WTC11 (cell line): Measurements from ENCODE around the gene CD200R1. TPM values are rescaled to one million over a fixed set of nuclear protein-coding genes. Genes with fewer than 3 reads are reported as not detected.

Experiments
- ATAC-seq: fragments of 200-7000 bp; cut with Tn5 transposase; 2 replicates; pipeline ENCODE4 v1.10.0; 2021; ENCODE audit warnings: mild to moderate bottlenecking, moderate library complexity
- CTCF ChIA-PET: fragments of 300-600 bp; sonication (Branson Sonifier 250); formaldehyde crosslinking; loops from one replicate; lab custom pipeline; 2021; ENCODE audit warnings: antibody characterized with exemption; lab: Charles Lee
- POLR2A ChIA-PET: fragments of 350-600 bp; sonication (Branson Sonifier 250); formaldehyde crosslinking; loops from one replicate; lab custom pipeline; 2021; ENCODE audit warnings: antibody characterized with exemption; lab: Charles Lee
- DNase-seq: peaks from one replicate; pipeline ENCODE4 v3.0.0; 2021; ENCODE audit warnings: low spot score
- H3K27ac Mint-ChIP-seq: 2 replicates; pipeline ENCODE4 v1.8.0; 2021; ENCODE audit warnings: mixed read lengths
- H3K27me3 Mint-ChIP-seq: 2 replicates; pipeline ENCODE4 v1.8.0; 2021; ENCODE audit warnings: low read depth, mild to moderate bottlenecking, moderate library complexity, mixed read lengths
- H3K36me3 Mint-ChIP-seq: 2 replicates; pipeline ENCODE4 v1.8.0; 2021; ENCODE audit warnings: mixed read lengths
- H3K4me1 Mint-ChIP-seq: 2 replicates; pipeline ENCODE4 v1.8.0; 2022; ENCODE audit warnings: mixed read lengths
- H3K4me3 Mint-ChIP-seq: 2 replicates; pipeline ENCODE4 v1.8.0; 2021; ENCODE audit warnings: mild to moderate bottlenecking, moderate library complexity, mixed read lengths
- H3K9me3 Mint-ChIP-seq: 2 replicates; pipeline ENCODE4 v1.8.0; 2021; ENCODE audit warnings: mixed read lengths
- CBFB ChIP-seq: sonication (generic); formaldehyde crosslinking; IDR thresholded peaks from 2 replicates; pipeline ENCODE4 v1.8.1; 2022; ENCODE audit warnings: mild to moderate bottlenecking, low read depth, missing genetic modification reagents
- CREM ChIP-seq: sonication (generic); formaldehyde crosslinking; IDR thresholded peaks from 2 replicates; pipeline ENCODE4 v1.8.1; 2022; ENCODE audit warnings: mild to moderate bottlenecking, missing genetic modification reagents, moderate library complexity
- GTF2I ChIP-seq: fragments of 250-450 bp; sonication (Bioruptor Pico); conservative IDR thresholded peaks from 2 replicates; pipeline ENCODE4 v1.4.0; 2021; ENCODE audit warnings: mild to moderate bottlenecking
- HMGA2 ChIP-seq: fragments of 250-450 bp; sonication (Bioruptor Pico); IDR thresholded peaks from 2 replicates; pipeline ENCODE4 v1.4.0; 2021; ENCODE audit warnings: mild to moderate bottlenecking, moderate library complexity
- MYBL2 ChIP-seq: sonication (generic); formaldehyde crosslinking; IDR thresholded peaks from 2 replicates; pipeline ENCODE4 v1.8.1; 2023; ENCODE audit warnings: mild to moderate bottlenecking, moderate library complexity, missing genetic modification reagents
- NFATC4 ChIP-seq: fragments of 250-450 bp; sonication (Bioruptor Pico); IDR thresholded peaks from 2 replicates; pipeline ENCODE4 v1.9.0; 2021; ENCODE audit warnings: mild to moderate bottlenecking
- NFYB ChIP-seq: sonication (generic); formaldehyde crosslinking; conservative IDR thresholded peaks from 2 replicates; pipeline ENCODE4 v1.8.0; 2022; ENCODE audit warnings: low read depth, missing genetic modification reagents
- NR2C2 ChIP-seq: sonication (generic); formaldehyde crosslinking; IDR thresholded peaks from 2 replicates; pipeline ENCODE4 v1.8.0; 2022; ENCODE audit warnings: mild to moderate bottlenecking, missing genetic modification reagents
- SMAD3 ChIP-seq: sonication (generic); formaldehyde crosslinking; IDR thresholded peaks from 2 replicates; pipeline ENCODE4 v1.8.0; 2022; ENCODE audit warnings: missing genetic modification reagents, mild to moderate bottlenecking, borderline replicate concordance
- ZNF671 ChIP-seq: fragments of 250-450 bp; sonication (Bioruptor Pico); IDR thresholded peaks from 2 replicates; pipeline ENCODE4 v1.8.0; 2021; ENCODE audit warnings: mild to moderate bottlenecking
- total RNA-seq: library from RNA; stranded (reverse); gene quantifications from 3 replicates; pipeline ENCODE4 v1.2.3, GENCODE V29; 2021
- TF ChIP-seq, protein P1 (sequence below): fragments of 200-600 bp; IDR thresholded peaks from 2 replicates; pipeline ENCODE4 v1.8.0; 2022; ENCODE audit warnings: antibody characterized with exemption
- TF ChIP-seq, protein P2 (sequence below): sonication (generic); formaldehyde crosslinking; IDR thresholded peaks from 2 replicates; pipeline ENCODE4 v1.8.1; 2023; ENCODE audit warnings: mild to moderate bottlenecking, missing genetic modification reagents, borderline replicate concordance
- TF ChIP-seq, protein P3 (sequence below): sonication (generic); formaldehyde crosslinking; IDR thresholded peaks from 2 replicates; pipeline ENCODE4 v1.8.1; 2023; ENCODE audit warnings: mild to moderate bottlenecking, missing genetic modification reagents
- TF ChIP-seq, protein P4 (sequence below): sonication (generic); formaldehyde crosslinking; IDR thresholded peaks from 2 replicates; pipeline ENCODE4 v1.8.0; 2023; ENCODE audit warnings: missing genetic modification reagents
- TF ChIP-seq, protein P5 (sequence below): fragments of 250-450 bp; sonication (Bioruptor Pico); IDR thresholded peaks from 2 replicates; pipeline ENCODE4 v1.9.0; 2021; ENCODE audit warnings: moderate library complexity, mild to moderate bottlenecking, inconsistent platforms, borderline replicate concordance
- TF ChIP-seq, protein P6 (sequence below): sonication (generic); formaldehyde crosslinking; IDR thresholded peaks from 2 replicates; pipeline ENCODE4 v1.8.1; 2022; ENCODE audit warnings: low read depth, missing genetic modification reagents, borderline replicate concordance
- TF ChIP-seq, protein P7 (sequence below): sonication (generic); formaldehyde crosslinking; IDR thresholded peaks from 2 replicates; pipeline ENCODE4 v1.8.1; 2023; ENCODE audit warnings: mild to moderate bottlenecking, moderate library complexity, missing genetic modification reagents
- TF ChIP-seq, protein P8 (sequence below): sonication (generic); formaldehyde crosslinking; IDR thresholded peaks from 2 replicates; pipeline ENCODE4 v1.8.1; 2022; ENCODE audit warnings: mild to moderate bottlenecking, moderate library complexity, missing genetic modification reagents

CD200R1 gene
- total RNA-seq, 1 experiment from 2014 or later: not detected

DNA sequence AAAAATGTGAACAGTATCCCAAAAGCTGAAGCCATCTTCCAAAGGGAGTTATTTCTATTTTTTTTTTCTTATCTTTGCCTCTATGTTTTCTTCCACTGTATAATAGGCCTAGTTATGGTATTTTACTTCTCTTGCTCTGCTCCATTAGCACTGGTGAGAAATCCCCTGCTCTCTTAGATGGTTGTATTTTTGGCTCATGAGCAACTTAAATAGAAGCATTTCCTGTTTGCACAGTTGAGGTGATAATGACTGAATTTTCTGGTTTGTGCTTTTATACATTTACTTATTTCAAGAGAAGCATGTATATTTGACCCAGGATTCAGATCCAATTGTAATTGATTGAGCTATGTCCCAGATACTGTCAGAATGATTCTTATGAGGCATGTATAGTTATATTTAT is 66.7 kb downstream of the CD200R1 start:
- Mint-ChIP-seq H3K27ac (no peak overlapping the region), H3K36me3 (peaks cover 14% of the 10 kb centered on the region), H3K4me1 (no peaks in the 10 kb centered on the region), H3K27me3 (peaks cover 4% of the 10 kb centered on the region; the same call in 1 of the 2 replicates), H3K9me3 (peaks cover 43% of the 10 kb centered on the region), H3K4me3 (no peak overlapping the region)
- TF ChIP-seq HMGA2 (CRISPR knock-in tag) (no peak), ZNF671 (CRISPR knock-in tag) (no peak), MYBL2 (CRISPR knock-in tag) (no peak), NR2C2 (CRISPR knock-in tag) (no peak), NFYB (CRISPR knock-in tag) (no peak), NFATC4 (CRISPR knock-in tag) (no peak), GTF2I (CRISPR knock-in tag) (no peak)
- TF ChIP-seq, protein P1, sequence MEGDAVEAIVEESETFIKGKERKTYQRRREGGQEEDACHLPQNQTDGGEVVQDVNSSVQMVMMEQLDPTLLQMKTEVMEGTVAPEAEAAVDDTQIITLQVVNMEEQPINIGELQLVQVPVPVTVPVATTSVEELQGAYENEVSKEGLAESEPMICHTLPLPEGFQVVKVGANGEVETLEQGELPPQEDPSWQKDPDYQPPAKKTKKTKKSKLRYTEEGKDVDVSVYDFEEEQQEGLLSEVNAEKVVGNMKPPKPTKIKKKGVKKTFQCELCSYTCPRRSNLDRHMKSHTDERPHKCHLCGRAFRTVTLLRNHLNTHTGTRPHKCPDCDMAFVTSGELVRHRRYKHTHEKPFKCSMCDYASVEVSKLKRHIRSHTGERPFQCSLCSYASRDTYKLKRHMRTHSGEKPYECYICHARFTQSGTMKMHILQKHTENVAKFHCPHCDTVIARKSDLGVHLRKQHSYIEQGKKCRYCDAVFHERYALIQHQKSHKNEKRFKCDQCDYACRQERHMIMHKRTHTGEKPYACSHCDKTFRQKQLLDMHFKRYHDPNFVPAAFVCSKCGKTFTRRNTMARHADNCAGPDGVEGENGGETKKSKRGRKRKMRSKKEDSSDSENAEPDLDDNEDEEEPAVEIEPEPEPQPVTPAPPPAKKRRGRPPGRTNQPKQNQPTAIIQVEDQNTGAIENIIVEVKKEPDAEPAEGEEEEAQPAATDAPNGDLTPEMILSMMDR: no peak
- TF ChIP-seq, protein P2, sequence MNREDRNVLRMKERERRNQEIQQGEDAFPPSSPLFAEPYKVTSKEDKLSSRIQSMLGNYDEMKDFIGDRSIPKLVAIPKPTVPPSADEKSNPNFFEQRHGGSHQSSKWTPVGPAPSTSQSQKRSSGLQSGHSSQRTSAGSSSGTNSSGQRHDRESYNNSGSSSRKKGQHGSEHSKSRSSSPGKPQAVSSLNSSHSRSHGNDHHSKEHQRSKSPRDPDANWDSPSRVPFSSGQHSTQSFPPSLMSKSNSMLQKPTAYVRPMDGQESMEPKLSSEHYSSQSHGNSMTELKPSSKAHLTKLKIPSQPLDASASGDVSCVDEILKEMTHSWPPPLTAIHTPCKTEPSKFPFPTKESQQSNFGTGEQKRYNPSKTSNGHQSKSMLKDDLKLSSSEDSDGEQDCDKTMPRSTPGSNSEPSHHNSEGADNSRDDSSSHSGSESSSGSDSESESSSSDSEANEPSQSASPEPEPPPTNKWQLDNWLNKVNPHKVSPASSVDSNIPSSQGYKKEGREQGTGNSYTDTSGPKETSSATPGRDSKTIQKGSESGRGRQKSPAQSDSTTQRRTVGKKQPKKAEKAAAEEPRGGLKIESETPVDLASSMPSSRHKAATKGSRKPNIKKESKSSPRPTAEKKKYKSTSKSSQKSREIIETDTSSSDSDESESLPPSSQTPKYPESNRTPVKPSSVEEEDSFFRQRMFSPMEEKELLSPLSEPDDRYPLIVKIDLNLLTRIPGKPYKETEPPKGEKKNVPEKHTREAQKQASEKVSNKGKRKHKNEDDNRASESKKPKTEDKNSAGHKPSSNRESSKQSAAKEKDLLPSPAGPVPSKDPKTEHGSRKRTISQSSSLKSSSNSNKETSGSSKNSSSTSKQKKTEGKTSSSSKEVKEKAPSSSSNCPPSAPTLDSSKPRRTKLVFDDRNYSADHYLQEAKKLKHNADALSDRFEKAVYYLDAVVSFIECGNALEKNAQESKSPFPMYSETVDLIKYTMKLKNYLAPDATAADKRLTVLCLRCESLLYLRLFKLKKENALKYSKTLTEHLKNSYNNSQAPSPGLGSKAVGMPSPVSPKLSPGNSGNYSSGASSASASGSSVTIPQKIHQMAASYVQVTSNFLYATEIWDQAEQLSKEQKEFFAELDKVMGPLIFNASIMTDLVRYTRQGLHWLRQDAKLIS (CRISPR knock-in tag): no peak
- TF ChIP-seq, protein P3, sequence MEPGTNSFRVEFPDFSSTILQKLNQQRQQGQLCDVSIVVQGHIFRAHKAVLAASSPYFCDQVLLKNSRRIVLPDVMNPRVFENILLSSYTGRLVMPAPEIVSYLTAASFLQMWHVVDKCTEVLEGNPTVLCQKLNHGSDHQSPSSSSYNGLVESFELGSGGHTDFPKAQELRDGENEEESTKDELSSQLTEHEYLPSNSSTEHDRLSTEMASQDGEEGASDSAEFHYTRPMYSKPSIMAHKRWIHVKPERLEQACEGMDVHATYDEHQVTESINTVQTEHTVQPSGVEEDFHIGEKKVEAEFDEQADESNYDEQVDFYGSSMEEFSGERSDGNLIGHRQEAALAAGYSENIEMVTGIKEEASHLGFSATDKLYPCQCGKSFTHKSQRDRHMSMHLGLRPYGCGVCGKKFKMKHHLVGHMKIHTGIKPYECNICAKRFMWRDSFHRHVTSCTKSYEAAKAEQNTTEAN (CRISPR knock-in tag): no peak
- TF ChIP-seq, protein P4, sequence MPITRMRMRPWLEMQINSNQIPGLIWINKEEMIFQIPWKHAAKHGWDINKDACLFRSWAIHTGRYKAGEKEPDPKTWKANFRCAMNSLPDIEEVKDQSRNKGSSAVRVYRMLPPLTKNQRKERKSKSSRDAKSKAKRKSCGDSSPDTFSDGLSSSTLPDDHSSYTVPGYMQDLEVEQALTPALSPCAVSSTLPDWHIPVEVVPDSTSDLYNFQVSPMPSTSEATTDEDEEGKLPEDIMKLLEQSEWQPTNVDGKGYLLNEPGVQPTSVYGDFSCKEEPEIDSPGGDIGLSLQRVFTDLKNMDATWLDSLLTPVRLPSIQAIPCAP (CRISPR knock-in tag): no peak
- ChIA-PET POLR2A (no interaction called here), CTCF (no interaction called here)
- DNase-seq (no peak), ATAC-seq (no peak)

DNA sequence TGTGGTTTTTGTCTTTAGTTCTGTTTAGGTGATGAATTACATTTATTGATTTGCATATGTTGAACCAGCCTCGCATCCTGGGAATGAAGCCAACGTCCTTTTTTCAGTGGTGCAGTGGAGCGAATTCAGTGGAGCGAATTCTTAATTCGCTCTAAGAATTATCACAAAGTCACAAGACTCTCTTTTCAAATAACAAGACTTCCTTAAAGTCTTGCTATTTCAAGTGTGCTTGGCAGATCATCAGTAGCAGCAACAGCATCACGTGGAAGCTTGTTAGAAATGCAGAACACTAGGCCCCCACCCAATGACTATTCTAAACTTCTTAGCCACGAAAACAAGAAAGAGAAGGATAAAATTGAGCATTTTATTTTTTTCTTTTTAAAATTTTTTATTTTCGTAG is 70.1 kb downstream of the CD200R1 start:
- ChIA-PET CTCF (no interaction called here), POLR2A (no interaction called here)
- Mint-ChIP-seq H3K27ac (no peak overlapping the region), H3K27me3 (no peaks in the 10 kb centered on the region), H3K4me3 (no peak overlapping the region), H3K9me3 (peaks cover 31% of the 10 kb centered on the region), H3K36me3 (peaks cover 16% of the 10 kb centered on the region), H3K4me1 (peaks cover 6% of the 10 kb centered on the region; the same call in 1 of the 2 replicates)
- TF ChIP-seq CBFB (CRISPR knock-in tag) (no peak), CREM (CRISPR knock-in tag) (no peak), SMAD3 (no peak)
- TF ChIP-seq, protein P5, sequence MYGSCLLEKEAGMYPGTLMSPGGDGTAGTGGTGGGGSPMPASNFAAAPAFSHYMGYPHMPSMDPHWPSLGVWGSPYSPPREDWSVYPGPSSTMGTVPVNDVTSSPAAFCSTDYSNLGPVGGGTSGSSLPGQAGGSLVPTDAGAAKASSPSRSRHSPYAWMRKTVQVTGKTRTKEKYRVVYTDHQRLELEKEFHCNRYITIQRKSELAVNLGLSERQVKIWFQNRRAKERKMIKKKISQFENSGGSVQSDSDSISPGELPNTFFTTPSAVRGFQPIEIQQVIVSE (CRISPR knock-in tag): no peak
- ATAC-seq (no peak), DNase-seq (no peak)

DNA sequence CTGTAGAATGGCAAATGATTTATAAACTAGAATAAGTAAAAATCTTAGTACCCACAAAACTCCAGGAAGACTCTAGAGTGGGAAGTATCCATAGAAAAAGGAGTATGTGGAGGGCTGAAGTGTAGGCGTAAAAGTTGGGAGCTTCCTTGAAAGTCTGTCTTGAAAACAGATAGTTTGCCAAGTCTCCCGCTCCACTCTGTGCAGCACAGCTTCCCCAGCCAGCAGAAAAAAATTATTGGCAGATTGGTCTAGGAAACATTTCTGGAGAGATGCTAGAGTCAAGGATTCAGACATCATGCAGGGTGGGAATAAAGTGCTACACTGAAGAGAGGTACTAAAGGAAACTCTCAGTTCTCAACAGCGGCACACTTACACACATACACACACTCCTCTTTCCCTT is 74.8 kb downstream of the CD200R1 start:
- Mint-ChIP-seq H3K27ac (no peak overlapping the region), H3K4me1 (peaks cover 39% of the 10 kb centered on the region), H3K4me3 (no peak overlapping the region), H3K36me3 (peaks cover 16% of the 10 kb centered on the region), H3K9me3 (peaks cover 28% of the 10 kb centered on the region), H3K27me3 (no peaks in the 10 kb centered on the region)
- ChIA-PET POLR2A (no interaction called here), CTCF (interaction anchor here (0.6 to 0.9 kb wide), 2 partner anchors 86 to 119 kb away, joined by 3 to 4 read pairs; a partner anchor contains a TSS)
- DNase-seq (no peak), ATAC-seq (no peak)
- TF ChIP-seq GTF2I (CRISPR knock-in tag) (no peak), CREM (CRISPR knock-in tag) (no peak), CBFB (CRISPR knock-in tag) (no peak)
- TF ChIP-seq, protein P6, sequence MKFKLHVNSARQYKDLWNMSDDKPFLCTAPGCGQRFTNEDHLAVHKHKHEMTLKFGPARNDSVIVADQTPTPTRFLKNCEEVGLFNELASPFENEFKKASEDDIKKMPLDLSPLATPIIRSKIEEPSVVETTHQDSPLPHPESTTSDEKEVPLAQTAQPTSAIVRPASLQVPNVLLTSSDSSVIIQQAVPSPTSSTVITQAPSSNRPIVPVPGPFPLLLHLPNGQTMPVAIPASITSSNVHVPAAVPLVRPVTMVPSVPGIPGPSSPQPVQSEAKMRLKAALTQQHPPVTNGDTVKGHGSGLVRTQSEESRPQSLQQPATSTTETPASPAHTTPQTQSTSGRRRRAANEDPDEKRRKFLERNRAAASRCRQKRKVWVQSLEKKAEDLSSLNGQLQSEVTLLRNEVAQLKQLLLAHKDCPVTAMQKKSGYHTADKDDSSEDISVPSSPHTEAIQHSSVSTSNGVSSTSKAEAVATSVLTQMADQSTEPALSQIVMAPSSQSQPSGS (CRISPR knock-in tag): no peak
- TF ChIP-seq, protein P5 (CRISPR knock-in tag): no peak
- TF ChIP-seq, protein P7, sequence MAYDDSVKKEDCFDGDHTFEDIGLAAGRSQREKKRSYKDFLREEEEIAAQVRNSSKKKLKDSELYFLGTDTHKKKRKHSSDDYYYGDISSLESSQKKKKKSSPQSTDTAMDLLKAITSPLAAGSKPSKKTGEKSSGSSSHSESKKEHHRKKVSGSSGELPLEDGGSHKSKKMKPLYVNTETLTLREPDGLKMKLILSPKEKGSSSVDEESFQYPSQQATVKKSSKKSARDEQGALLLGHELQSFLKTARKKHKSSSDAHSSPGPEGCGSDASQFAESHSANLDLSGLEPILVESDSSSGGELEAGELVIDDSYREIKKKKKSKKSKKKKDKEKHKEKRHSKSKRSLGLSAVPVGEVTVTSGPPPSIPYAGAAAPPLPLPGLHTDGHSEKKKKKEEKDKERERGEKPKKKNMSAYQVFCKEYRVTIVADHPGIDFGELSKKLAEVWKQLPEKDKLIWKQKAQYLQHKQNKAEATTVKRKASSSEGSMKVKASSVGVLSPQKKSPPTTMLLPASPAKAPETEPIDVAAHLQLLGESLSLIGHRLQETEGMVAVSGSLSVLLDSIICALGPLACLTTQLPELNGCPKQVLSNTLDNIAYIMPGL: no peak
- TF ChIP-seq, protein P8, sequence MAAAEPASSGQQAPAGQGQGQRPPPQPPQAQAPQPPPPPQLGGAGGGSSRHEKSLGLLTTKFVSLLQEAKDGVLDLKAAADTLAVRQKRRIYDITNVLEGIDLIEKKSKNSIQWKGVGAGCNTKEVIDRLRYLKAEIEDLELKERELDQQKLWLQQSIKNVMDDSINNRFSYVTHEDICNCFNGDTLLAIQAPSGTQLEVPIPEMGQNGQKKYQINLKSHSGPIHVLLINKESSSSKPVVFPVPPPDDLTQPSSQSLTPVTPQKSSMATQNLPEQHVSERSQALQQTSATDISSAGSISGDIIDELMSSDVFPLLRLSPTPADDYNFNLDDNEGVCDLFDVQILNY: no peak
